Liver (tissue), 3 donors: ENCODE data around the gene MVP.
A peak's percentile ranks its signal among the peaks of the same experiment; 100 is the strongest.

Source experiments
- EGR1 ChIP-seq, 2 donors: IDR thresholded peaks; 2 replicates each; pipeline ENCODE4 v1.6.1; 2016 to 2018; ENCODE audit warnings: antibody characterized with exemption in 2 of 2, low read depth in 2 of 2
- FOXA1 ChIP-seq: IDR thresholded peaks from 2 replicates; pipeline ENCODE4 v1.6.1; 2016; ENCODE audit warnings: antibody characterized with exemption
- GABPA ChIP-seq, 2 donors: IDR thresholded peaks in 1 of 2; conservative IDR thresholded peaks in 1 of 2; 2 replicates each; pipeline ENCODE4 v1.6.1; 2016; ENCODE audit warnings: antibody characterized with exemption in 2 of 2, mild to moderate bottlenecking in 1 of 2, moderate library complexity in 1 of 2
- HNF4G ChIP-seq: IDR thresholded peaks from 2 replicates; pipeline ENCODE4 v1.6.1; 2016; ENCODE audit warnings: antibody characterized with exemption
- JUND ChIP-seq, 2 donors: IDR thresholded peaks; 2 replicates each; pipeline ENCODE4 v1.6.1; 2016; ENCODE audit warnings: antibody characterized with exemption in 2 of 2
- RXRA ChIP-seq, 2 donors: IDR thresholded peaks; 2 replicates each; pipeline ENCODE4 v1.6.1; 2017 to 2018; ENCODE audit warnings: antibody characterized with exemption in 2 of 2, mild to moderate bottlenecking in 1 of 2
- TAF1 ChIP-seq: conservative IDR thresholded peaks from 2 replicates; pipeline ENCODE4 v1.6.1; 2016; ENCODE audit warnings: antibody characterized with exemption, mild to moderate bottlenecking
- TF ChIP-seq, protein P1 (sequence below): fragments of 150-350 bp; IDR thresholded peaks from 2 replicates; pipeline ENCODE4 v1.5.1; 2017; ENCODE audit warnings: improper control_type of control experiment, low read depth, low read length; ENCODE audit not compliant: missing input control
- TF ChIP-seq, protein P2 (sequence below): IDR thresholded peaks from 2 replicates; pipeline ENCODE4 v1.6.1; 2016; ENCODE audit warnings: antibody characterized with exemption
- TF ChIP-seq, protein P3 (sequence below): IDR thresholded peaks from 2 replicates; pipeline ENCODE4 v1.6.1; 2016; ENCODE audit warnings: antibody characterized with exemption
- TF ChIP-seq, protein P4 (sequence below): IDR thresholded peaks from 2 replicates; pipeline ENCODE4 v1.6.1; 2016; ENCODE audit warnings: antibody characterized with exemption, mild to moderate bottlenecking
- donor health status: healthy.
- donor health status: healthy.

DNA sequence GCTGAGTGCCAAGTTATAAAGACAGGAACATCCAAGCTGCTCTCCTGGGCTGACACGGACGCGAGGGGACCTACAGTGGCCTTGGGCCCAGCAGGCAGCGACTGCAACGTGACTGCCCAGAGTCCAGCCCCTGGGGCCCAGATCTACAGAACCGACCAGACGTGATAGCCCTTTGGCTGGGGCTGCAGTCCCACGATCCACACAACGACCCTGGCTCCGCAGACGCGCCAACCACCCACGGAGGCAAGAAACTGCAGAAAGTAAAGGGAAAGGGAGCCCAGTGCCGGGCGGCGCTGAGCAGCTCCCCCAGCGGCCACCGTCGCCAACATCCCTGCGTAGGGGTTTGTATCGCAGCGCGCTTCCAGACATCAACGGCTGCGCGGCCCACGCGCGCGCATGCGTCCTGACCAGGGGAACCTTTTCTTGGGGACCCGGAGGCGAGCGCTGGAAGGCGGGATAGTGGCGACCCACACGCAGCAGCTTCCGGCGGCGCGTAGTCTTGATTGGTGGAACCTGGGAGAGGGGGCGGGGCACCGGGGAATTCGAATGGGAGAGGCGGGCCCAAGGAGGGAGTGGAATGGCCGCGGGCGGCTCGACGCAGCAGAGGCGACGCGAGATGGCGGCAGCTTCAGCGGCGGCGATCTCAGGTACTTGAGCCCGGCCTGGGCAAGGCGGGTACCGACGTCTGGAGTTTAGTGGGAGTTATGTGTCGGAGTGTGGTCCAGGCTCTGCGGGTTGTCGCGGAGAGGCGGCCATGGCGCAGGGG is 29.9 kb upstream of the MVP start, which contains the start of gene KIF22:
- TF ChIP-seq, protein P1, sequence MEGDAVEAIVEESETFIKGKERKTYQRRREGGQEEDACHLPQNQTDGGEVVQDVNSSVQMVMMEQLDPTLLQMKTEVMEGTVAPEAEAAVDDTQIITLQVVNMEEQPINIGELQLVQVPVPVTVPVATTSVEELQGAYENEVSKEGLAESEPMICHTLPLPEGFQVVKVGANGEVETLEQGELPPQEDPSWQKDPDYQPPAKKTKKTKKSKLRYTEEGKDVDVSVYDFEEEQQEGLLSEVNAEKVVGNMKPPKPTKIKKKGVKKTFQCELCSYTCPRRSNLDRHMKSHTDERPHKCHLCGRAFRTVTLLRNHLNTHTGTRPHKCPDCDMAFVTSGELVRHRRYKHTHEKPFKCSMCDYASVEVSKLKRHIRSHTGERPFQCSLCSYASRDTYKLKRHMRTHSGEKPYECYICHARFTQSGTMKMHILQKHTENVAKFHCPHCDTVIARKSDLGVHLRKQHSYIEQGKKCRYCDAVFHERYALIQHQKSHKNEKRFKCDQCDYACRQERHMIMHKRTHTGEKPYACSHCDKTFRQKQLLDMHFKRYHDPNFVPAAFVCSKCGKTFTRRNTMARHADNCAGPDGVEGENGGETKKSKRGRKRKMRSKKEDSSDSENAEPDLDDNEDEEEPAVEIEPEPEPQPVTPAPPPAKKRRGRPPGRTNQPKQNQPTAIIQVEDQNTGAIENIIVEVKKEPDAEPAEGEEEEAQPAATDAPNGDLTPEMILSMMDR = peak; percentile 65
- TF ChIP-seq GABPA (IDR thresholded peaks at IDR 0.05 in 1 of 2, conservative IDR thresholded peaks at IDR 0.05 in 1 of 2) (peak; percentile 91 to 97), FOXA1 (peak; percentile 73), RXRA (IDR thresholded peaks at IDR 0.05) (peak in 1 of 2 donors; percentile 48), EGR1 (IDR thresholded peaks at IDR 0.05; ENCODE audit: low read depth in 2 of 2) (peak; percentile 58 to 82), TAF1 (peak; percentile 85), HNF4G (no peak), JUND (IDR thresholded peaks at IDR 0.05) (peak in 1 of 2 donors; percentile 46)
- TF ChIP-seq, protein P2, sequence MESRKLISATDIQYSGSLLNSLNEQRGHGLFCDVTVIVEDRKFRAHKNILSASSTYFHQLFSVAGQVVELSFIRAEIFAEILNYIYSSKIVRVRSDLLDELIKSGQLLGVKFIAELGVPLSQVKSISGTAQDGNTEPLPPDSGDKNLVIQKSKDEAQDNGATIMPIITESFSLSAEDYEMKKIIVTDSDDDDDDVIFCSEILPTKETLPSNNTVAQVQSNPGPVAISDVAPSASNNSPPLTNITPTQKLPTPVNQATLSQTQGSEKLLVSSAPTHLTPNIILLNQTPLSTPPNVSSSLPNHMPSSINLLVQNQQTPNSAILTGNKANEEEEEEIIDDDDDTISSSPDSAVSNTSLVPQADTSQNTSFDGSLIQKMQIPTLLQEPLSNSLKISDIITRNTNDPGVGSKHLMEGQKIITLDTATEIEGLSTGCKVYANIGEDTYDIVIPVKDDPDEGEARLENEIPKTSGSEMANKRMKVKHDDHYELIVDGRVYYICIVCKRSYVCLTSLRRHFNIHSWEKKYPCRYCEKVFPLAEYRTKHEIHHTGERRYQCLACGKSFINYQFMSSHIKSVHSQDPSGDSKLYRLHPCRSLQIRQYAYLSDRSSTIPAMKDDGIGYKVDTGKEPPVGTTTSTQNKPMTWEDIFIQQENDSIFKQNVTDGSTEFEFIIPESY = peak; percentile 71
- TF ChIP-seq, protein P3, sequence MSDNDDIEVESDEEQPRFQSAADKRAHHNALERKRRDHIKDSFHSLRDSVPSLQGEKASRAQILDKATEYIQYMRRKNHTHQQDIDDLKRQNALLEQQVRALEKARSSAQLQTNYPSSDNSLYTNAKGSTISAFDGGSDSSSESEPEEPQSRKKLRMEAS = peak; percentile 70
- TF ChIP-seq, protein P4, sequence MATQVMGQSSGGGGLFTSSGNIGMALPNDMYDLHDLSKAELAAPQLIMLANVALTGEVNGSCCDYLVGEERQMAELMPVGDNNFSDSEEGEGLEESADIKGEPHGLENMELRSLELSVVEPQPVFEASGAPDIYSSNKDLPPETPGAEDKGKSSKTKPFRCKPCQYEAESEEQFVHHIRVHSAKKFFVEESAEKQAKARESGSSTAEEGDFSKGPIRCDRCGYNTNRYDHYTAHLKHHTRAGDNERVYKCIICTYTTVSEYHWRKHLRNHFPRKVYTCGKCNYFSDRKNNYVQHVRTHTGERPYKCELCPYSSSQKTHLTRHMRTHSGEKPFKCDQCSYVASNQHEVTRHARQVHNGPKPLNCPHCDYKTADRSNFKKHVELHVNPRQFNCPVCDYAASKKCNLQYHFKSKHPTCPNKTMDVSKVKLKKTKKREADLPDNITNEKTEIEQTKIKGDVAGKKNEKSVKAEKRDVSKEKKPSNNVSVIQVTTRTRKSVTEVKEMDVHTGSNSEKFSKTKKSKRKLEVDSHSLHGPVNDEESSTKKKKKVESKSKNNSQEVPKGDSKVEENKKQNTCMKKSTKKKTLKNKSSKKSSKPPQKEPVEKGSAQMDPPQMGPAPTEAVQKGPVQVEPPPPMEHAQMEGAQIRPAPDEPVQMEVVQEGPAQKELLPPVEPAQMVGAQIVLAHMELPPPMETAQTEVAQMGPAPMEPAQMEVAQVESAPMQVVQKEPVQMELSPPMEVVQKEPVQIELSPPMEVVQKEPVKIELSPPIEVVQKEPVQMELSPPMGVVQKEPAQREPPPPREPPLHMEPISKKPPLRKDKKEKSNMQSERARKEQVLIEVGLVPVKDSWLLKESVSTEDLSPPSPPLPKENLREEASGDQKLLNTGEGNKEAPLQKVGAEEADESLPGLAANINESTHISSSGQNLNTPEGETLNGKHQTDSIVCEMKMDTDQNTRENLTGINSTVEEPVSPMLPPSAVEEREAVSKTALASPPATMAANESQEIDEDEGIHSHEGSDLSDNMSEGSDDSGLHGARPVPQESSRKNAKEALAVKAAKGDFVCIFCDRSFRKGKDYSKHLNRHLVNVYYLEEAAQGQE = peak; percentile 85
